ENCODE measurements around the gene IMP4. TPM values are rescaled to one million over a fixed set of nuclear protein-coding genes. Genes with fewer than 3 reads are reported as not detected.

The IMP4 gene
- total and polyA plus RNA-seq, 4 donors: 31.7 to 95.5 (median 61.2) TPM

DNA sequence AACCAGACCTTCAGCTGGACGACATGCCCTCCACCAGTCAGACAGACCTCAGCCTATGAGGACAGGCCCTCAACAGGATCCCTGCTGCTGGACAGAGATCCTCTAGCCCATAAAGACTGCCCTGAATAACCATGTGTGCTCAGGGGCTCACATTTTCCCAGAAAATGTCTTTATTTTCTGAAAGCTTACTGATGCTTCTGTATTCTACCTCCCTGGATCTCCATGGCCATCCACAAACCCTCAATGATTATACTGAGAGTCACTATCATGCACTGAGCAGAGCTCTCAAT is 11.4 kb downstream of the IMP4 start:
- Histone ChIP-seq H3K9me3 (ENCODE audit: control insufficient read depth in 4 of 4, low read length in 3 of 4) (no peaks in the 10 kb centered on the region), H3K27ac (ENCODE audit: low read depth in 1 of 2, low read length in 2 of 2) (no peak overlapping the region), H3K9ac (ENCODE audit: low read depth in 1 of 2, low read length in 2 of 2) (no peak overlapping the region), H3K27me3 (ENCODE audit: control insufficient read depth in 4 of 4, insufficient read depth in 4 of 4, low read length in 3 of 4) (no peaks in the 10 kb centered on the region), H3K4me3 (ENCODE audit: low read depth in 1 of 3, low read length in 3 of 3) (no peak overlapping the region), H3K4me1 (ENCODE audit: control insufficient read depth in 4 of 4, insufficient read depth in 4 of 4, low read length in 3 of 4) (peaks cover 2 to 23% (median 10%) of the 10 kb centered on the region in 4 donors), H3K36me3 (ENCODE audit: control insufficient read depth in 4 of 4, insufficient read depth in 3 of 4, low read depth in 1 of 4, low read length in 3 of 4) (no peaks in the 10 kb centered on the region)
- no peak for DNase-seq (ENCODE audit: low spot score)
- TF ChIP-seq EGR1 (IDR thresholded peaks at IDR 0.05; ENCODE audit: low read depth in 2 of 2): no peak
- no peak for TF ChIP-seq JUND (IDR thresholded peaks at IDR 0.05)
- no peak for TF ChIP-seq SP1 (IDR thresholded peaks at IDR 0.05)
- TF ChIP-seq, protein P1, sequence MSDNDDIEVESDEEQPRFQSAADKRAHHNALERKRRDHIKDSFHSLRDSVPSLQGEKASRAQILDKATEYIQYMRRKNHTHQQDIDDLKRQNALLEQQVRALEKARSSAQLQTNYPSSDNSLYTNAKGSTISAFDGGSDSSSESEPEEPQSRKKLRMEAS (IDR thresholded peaks at IDR 0.05): no peak
- TF ChIP-seq YY1 (IDR thresholded peaks at IDR 0.05): no peak
- TF ChIP-seq GABPA (IDR thresholded peaks at IDR 0.05 in 1 of 2, conservative IDR thresholded peaks at IDR 0.05 in 1 of 2): no peak
- no peak for TF ChIP-seq FOXA1 (IDR thresholded peaks at IDR 0.05)
- TF ChIP-seq RAD21 (IDR thresholded peaks at IDR 0.05): no peak
- TF ChIP-seq RXRA (IDR thresholded peaks at IDR 0.05): no peak
- no peak for TF ChIP-seq HNF4A (conservative IDR thresholded peaks at IDR 0.05)
- TF ChIP-seq, protein P2, sequence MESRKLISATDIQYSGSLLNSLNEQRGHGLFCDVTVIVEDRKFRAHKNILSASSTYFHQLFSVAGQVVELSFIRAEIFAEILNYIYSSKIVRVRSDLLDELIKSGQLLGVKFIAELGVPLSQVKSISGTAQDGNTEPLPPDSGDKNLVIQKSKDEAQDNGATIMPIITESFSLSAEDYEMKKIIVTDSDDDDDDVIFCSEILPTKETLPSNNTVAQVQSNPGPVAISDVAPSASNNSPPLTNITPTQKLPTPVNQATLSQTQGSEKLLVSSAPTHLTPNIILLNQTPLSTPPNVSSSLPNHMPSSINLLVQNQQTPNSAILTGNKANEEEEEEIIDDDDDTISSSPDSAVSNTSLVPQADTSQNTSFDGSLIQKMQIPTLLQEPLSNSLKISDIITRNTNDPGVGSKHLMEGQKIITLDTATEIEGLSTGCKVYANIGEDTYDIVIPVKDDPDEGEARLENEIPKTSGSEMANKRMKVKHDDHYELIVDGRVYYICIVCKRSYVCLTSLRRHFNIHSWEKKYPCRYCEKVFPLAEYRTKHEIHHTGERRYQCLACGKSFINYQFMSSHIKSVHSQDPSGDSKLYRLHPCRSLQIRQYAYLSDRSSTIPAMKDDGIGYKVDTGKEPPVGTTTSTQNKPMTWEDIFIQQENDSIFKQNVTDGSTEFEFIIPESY (IDR thresholded peaks at IDR 0.05): no peak
- TF ChIP-seq, protein P3, sequence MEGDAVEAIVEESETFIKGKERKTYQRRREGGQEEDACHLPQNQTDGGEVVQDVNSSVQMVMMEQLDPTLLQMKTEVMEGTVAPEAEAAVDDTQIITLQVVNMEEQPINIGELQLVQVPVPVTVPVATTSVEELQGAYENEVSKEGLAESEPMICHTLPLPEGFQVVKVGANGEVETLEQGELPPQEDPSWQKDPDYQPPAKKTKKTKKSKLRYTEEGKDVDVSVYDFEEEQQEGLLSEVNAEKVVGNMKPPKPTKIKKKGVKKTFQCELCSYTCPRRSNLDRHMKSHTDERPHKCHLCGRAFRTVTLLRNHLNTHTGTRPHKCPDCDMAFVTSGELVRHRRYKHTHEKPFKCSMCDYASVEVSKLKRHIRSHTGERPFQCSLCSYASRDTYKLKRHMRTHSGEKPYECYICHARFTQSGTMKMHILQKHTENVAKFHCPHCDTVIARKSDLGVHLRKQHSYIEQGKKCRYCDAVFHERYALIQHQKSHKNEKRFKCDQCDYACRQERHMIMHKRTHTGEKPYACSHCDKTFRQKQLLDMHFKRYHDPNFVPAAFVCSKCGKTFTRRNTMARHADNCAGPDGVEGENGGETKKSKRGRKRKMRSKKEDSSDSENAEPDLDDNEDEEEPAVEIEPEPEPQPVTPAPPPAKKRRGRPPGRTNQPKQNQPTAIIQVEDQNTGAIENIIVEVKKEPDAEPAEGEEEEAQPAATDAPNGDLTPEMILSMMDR (IDR thresholded peaks at IDR 0.05; ENCODE audit: low read depth, low read length, missing input control): no peak
- TF ChIP-seq, protein P4, sequence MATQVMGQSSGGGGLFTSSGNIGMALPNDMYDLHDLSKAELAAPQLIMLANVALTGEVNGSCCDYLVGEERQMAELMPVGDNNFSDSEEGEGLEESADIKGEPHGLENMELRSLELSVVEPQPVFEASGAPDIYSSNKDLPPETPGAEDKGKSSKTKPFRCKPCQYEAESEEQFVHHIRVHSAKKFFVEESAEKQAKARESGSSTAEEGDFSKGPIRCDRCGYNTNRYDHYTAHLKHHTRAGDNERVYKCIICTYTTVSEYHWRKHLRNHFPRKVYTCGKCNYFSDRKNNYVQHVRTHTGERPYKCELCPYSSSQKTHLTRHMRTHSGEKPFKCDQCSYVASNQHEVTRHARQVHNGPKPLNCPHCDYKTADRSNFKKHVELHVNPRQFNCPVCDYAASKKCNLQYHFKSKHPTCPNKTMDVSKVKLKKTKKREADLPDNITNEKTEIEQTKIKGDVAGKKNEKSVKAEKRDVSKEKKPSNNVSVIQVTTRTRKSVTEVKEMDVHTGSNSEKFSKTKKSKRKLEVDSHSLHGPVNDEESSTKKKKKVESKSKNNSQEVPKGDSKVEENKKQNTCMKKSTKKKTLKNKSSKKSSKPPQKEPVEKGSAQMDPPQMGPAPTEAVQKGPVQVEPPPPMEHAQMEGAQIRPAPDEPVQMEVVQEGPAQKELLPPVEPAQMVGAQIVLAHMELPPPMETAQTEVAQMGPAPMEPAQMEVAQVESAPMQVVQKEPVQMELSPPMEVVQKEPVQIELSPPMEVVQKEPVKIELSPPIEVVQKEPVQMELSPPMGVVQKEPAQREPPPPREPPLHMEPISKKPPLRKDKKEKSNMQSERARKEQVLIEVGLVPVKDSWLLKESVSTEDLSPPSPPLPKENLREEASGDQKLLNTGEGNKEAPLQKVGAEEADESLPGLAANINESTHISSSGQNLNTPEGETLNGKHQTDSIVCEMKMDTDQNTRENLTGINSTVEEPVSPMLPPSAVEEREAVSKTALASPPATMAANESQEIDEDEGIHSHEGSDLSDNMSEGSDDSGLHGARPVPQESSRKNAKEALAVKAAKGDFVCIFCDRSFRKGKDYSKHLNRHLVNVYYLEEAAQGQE (IDR thresholded peaks at IDR 0.05): no peak
- no peak for TF ChIP-seq FOXA2 (IDR thresholded peaks at IDR 0.05)
- no peak for TF ChIP-seq HNF4G (IDR thresholded peaks at IDR 0.05)
- no peak for TF ChIP-seq TAF1 (conservative IDR thresholded peaks at IDR 0.05)
- no peak for TF ChIP-seq NR2F2 (IDR thresholded peaks at IDR 0.05)
- TF ChIP-seq, protein P5, sequence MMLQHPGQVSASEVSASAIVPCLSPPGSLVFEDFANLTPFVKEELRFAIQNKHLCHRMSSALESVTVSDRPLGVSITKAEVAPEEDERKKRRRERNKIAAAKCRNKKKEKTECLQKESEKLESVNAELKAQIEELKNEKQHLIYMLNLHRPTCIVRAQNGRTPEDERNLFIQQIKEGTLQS (IDR thresholded peaks at IDR 0.05): no peak
- 57% methylated on average over 1 of the region's 1 CpG for WGBS
